ENCODE measurements around the gene CFAP91.

The CFAP91 gene

GRCh38 chr3:119702530-119703527, at the start of gene CFAP91:
CFAP91 (plus strand) TSS chr3:119703022; CDS start chr3:119703099, 77 bp downstream.
- peak; percentile 91 for DNase-seq (ENCODE audit: low read depth)

- no peak for DNase-seq (ENCODE audit: low read depth)
These were observed 48.9 kb upstream of the CFAP91 start for GRCh38 chr3:119653876-119654275.

- no peak for DNase-seq (ENCODE audit: low read depth)
These were observed 44.7 kb upstream of the CFAP91 start for GRCh38 chr3:119657887-119658702.

GRCh38 chr3:119658994-119659393, 43.8 kb upstream of the CFAP91 start:
- no peak for DNase-seq (ENCODE audit: low read depth)

- no peak for DNase-seq (ENCODE audit: low read depth)
These were observed 43.1 kb upstream of the CFAP91 start for GRCh38 chr3:119659606-119660291.

GRCh38 chr3:119660474-119661440, 42.1 kb upstream of the CFAP91 start, which contains the start of gene POPDC2:
POPDC2 (minus strand) TSS chr3:119660589; CDS start chr3:119660423, 166 bp downstream.
- no peak for DNase-seq (ENCODE audit: low read depth)

- DNase-seq (ENCODE audit: low read depth), result peak; percentile 57
These were observed 40.0 kb upstream of the CFAP91 start for GRCh38 chr3:119662604-119663373.

GRCh38 chr3:119663885-119664284, 38.9 kb upstream of the CFAP91 start:
- DNase-seq (ENCODE audit: low read depth), result no peak

- DNase-seq (ENCODE audit: low read depth), result no peak
These were observed 38.5 kb upstream of the CFAP91 start for GRCh38 chr3:119664370-119664769.

- no peak for DNase-seq (ENCODE audit: low read depth)
These were observed 37.9 kb upstream of the CFAP91 start for GRCh38 chr3:119664850-119665379.

- no peak for DNase-seq (ENCODE audit: low read depth)
These were observed 36.8 kb upstream of the CFAP91 start for GRCh38 chr3:119665954-119666559.

GRCh38 chr3:119669906-119670570, 32.8 kb upstream of the CFAP91 start:
- DNase-seq (ENCODE audit: low read depth), result no peak

- no peak for DNase-seq (ENCODE audit: low read depth)
These were observed 30.0 kb upstream of the CFAP91 start for GRCh38 chr3:119672776-119673175.

- DNase-seq (ENCODE audit: low read depth), result no peak
These were observed 28.9 kb upstream of the CFAP91 start for GRCh38 chr3:119673875-119674274.

- DNase-seq (ENCODE audit: low read depth), result no peak
These were observed 27.5 kb upstream of the CFAP91 start for GRCh38 chr3:119675188-119675874.

- no peak for DNase-seq (ENCODE audit: low read depth)
These were observed 26.8 kb upstream of the CFAP91 start for GRCh38 chr3:119676020-119676419.

GRCh38 chr3:119676771-119677640, 25.8 kb upstream of the CFAP91 start, which contains the start of gene COX17:
COX17 (minus strand) TSS chr3:119677406; CDS start chr3:119677310, 96 bp downstream.
- peak; percentile 93 for DNase-seq (ENCODE audit: low read depth)
